Stimulated activated CD8-positive, alpha-beta memory T cell treated with anti-CD3 and anti-CD28 coated beads, Interleukin-2, amount 100 ng/mL, for 48 hours (primary cell): ENCODE data around the gene EIF4E1B.
A peak's percentile ranks its signal among the peaks of the same experiment; 100 is the strongest.

ENCODE experiments used
- DNase-seq, 2 donors: peaks; one replicate each; pipeline ENCODE4 v3.0.0-alpha.2; 2020; ENCODE audit warnings: low read depth in 2 of 2

Gene EIF4E1B

DNA sequence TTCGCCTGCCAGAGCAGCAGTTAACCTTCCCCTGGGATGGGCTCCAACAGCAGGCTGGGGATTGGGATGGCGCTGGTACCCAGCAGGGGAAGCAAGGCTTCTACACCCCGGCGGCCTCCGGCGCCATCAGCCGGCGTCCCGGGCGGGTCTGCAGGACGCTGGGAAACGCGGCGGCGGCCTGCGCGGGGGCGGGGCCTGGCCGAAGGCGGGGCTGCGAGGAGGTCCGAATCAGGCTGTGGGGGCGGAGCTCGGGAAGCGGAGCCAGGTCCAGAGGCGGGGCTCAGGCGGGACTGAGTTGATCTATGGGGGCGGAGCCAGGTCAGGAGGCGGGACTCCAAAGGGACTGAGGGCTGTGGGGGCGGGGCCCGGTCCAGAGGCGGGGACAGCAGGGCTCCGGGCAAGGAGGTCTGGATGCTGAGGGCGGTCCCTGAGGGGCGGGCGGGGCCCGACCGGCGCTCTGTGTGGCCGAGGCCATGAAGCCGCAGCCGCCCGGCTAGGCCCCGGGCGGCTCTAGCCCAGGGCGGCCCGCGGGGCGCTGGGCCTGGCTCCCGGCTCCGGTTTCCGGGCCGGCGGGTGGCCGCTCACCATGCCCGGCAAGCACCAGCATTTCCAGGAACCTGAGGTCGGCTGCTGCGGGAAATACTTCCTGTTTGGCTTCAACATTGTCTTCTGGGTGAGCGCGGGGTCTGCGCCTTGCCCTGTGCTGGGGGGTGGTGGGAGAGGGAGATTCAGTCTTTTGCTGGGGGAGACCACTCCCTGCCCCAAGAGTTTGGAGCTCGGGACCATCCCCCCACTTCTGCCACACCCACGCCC is 16.8 kb downstream of the EIF4E1B start, which contains the start of gene TSPAN17:
Gene TSPAN17, plus strand, starts transcription at position 455 of the 813 bp plus-strand sequence. Its CDS starts 132 bp downstream, at position 587.
- DNase-seq = peak; percentile 100

GRCh38 chr5:176647843-176648473 is 17.5 kb downstream of the EIF4E1B start:
- DNase-seq = no peak

DNA sequence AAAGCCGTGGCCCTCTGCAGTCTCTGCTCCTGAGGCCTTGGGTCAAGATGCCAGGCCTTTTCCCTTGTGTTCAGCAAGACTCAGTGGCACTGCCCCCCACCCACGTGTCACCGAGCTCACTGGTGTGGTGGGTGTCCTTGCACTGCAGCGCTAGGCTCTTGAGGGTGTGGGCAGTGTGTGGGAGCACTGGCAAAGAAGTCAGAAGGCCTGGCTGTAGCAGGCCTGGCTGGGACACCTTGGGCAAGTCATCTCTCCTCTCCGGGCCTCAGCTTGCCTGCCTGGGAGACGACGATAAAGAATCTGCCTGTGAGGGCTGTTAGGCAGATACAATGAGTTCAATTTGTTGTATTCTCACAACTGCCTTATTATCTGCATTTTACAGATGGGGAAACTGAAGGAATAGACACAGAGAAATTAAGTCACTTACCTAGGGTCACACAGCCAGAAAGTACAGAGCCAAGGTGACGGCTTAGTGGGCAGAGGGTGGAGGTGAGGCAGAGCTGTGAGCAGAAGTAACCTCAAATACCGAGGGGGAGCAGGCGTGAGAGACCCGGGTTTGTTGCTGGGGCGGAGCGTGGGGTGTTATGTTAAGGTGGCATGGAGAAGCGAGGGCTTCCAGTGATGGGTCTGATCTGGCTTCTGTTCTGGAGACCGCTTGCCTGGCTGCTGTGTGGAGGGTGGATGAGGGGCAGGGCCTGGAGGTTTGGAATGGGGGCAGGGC is 18.2 kb downstream of the EIF4E1B start:
- DNase-seq = no peak

DNA sequence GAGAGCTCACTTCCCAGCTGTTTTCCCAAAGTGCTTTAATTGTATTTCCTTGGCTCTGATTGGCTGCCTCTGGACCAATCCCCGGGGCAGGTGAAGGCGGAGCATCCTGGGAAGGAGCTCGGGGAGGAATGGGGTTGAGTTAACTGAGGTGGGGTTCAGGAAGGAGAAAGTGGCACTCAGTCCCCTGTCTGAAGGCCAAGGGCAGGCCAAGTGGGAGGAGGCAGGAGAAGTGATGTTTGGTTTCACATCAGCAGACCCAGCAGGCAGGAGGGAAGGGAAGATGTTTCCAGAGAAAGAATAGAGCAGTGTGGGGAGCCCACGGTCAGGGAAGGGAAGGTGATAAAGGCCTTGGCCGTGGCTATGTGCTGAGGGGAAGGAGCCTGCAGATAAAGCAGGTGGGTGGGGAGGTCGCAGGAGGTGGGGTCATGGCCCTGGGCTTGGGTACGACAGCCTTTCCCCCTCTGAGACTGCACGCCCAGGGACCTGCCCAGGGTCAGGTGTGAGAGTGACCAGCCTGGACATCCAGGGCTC is 19.9 kb downstream of the EIF4E1B start:
- no peak for DNase-seq

DNA sequence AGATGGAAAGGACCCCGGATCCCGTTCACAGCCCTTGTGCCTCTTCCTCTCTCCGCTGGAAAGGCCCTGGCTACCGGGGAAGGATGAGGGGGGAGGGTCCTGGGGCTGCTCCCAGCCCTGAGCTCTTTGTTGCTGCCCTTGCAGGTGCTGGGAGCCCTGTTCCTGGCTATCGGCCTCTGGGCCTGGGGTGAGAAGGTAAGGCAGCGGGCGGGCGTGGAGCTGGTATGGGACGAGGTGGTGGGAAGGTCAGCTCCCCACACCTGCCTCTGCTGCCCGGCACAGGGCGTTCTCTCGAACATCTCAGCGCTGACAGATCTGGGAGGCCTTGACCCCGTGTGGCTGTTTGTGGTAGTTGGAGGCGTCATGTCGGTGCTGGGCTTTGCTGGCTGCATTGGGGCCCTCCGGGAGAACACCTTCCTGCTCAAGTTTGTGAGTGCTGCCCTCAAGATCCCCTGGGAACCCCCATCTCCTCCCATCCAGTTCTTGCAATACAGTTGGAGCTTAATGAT is 21.1 kb downstream of the EIF4E1B start:
- no peak for DNase-seq

GRCh38 chr5:176652136-176652535 is 21.7 kb downstream of the EIF4E1B start:
- DNase-seq = no peak

DNA sequence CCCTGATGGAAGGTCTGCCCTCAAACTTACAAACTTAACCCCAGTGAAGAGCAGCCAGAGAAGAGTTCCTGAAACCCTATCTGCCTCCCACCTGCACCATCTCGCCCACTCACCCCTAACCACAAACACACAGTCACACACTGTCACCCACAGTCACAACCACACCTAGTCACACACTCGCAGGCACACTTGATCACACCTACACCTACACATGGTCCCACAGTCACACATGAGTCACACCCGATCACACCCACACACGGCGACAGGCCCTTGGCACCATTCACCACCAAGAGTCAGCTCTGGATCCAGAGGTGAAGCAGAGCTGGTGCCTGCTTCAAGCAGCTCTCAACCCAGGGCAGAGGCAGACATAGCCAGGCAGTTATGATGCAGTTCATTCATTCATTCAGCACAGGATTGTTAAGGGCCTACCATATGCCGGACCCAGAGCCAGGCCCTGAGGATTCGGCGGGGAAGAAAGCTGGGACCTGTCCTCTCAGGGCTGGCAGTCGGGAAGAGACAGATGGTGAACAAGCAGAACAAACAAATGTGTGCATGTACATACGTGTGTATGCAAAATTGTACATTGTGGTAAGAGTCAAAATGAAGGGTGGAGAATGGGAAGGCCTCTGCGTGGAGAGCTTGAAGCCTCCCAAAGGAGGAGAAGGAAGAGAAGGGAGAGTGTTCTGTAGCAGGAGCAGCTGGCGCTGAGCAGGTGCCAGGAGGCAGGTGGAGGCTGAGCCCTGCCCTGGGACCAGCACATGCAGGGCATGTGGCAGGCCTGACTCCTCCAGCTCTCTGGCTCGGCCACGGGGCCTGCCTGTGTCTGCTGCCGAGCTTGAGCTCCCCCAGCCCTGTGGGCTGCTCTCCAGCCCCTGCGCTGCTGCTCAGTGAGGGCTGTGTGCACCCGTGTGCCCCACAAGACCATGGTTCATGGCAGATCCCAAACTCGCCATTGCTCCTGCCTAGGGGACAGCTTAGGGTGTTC is 23.2 kb downstream of the EIF4E1B start:
- peak; percentile 65 to 75 for DNase-seq

- no peak for DNase-seq
These were observed 24.4 kb downstream of the EIF4E1B start for GRCh38 chr5:176654856-176655255.

DNA sequence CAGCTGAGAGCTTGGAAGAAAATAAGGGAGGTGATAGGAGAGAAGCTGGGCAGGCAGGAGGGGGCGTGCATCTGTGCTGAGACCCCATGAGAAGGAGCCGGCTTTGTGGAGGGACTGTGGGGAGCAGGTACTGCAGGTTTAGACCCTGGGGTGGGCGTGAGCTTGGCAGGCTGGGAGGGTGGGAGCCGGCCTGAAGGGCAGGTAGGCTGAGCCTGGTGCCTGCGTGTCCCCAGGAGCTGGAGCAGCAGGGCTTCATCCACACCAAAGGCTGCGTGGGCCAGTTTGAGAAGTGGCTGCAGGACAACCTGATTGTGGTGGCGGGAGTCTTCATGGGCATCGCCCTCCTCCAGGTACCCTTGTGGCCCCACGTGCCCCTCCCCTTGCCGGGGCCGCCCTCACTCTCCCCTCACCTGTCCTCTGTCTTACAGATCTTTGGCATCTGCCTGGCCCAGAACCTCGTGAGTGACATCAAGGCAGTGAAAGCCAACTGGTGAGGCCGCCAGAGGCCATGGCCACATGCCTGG is 26.1 kb downstream of the EIF4E1B start:
- DNase-seq = no peak

- peak; percentile 46 to 52 for DNase-seq
These were observed 27.6 kb downstream of the EIF4E1B start for GRCh38 chr5:176658007-176658599.

- DNase-seq = no peak
These were observed 28.5 kb downstream of the EIF4E1B start for GRCh38 chr5:176658817-176659511.

GRCh38 chr5:176659512-176659839 is 29.0 kb downstream of the EIF4E1B start:
- DNase-seq = no peak

DNA sequence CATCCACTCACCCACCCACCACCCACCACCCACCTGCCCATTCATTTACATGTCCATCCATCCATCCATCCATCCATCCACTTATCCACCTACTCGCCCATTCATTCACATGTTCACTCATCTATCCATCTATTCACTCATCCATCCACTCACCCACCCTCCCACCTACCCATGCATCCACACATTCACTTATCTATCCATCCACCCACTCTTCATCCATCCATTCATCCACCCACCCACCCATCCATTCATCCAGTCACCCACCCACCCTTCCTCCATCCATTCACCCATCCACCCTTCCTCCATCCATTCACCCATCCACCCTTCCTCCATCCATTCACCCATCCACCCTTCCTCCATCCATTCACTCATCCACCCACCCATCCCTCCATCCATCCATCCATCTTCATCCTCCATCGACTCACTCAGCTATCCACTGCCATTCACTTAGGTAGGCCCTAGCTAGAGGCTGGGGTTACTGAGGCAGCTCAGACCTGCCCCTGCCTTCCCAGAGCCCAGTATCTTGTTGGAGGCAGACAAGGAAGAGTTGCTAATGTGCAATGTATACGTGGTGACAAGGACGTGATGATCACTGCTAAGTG is 29.5 kb downstream of the EIF4E1B start:
- no peak for DNase-seq

DNA sequence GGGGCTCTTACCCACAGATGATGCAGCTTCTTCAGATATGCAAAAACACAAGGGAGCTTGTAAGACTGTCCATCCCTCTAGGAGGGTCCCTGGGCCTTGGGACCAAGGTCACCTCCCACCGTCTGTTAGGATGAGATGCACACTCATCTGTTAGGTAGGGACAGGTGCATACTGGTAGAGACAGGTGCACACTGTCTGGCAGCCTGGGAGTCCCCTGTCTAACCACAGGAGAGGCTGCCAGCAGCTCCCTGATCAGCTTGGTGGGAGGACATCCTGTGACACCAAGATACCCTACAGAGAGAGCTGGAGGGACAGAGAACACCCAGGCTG is 30.0 kb downstream of the EIF4E1B start:
- DNase-seq = no peak

DNA sequence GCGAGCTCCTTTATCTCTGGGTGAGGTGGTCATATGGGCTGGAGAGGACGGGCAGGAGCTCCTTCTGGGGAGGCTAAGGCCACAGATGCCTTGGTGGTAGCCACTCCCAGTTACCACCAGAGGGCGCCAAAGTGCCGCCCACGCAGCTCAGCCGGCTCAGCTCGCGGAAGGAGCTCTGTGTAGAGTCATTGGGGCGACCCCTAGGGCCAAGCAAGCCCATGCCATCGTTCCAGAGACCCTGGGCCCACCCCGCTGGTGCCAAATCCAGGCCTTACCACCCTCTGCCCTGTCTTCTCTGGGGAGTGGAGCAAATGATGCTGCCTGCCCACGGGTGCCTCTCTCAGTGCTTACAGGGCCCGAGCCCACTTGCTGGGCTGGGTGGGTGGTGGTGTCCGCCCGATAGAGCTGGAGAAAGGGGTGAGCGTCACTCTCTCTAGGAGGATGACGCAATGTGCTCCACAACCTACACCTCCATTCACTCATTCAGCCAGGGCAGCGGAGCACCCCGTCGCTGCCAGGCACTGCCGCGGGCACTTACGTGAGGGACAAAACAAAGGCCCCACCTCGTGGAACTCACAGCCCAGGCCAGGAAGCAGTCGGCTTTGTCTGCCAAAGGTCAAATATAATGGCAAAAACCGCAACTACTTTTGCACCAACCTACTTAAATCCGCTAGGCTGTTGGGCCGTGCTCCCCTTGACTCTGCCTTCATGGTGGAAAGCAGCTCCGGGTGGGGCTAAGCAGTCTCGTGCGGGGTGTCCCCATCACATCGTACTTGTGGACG is 30.6 kb downstream of the EIF4E1B start:
- DNase-seq = peak; percentile 64 to 71

DNA sequence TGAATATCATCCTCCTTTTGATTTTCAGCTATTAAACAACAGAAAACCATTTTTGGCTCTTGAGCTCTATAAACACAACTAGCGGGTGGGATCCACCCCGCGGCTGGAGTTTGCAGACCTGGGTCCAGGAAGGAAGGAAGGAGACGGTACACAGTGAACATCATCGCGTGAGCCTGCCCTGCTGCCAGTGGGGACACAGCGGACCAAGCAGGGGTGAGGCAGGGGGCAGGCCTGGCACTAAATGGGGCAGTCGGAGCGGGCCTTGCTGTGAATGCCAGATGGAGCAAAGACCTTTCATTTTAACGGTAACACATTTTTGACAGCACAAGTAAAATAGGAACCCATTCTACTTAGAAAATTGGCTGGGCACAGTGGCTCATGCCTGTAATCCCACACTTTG is 31.2 kb downstream of the EIF4E1B start:
- no peak for DNase-seq

GRCh38 chr5:176662371-176663333 is 32.2 kb downstream of the EIF4E1B start:
- no peak for DNase-seq
